ENCODE measurements around the gene SLC2A6. TPM values are rescaled to one million over a fixed set of nuclear protein-coding genes. Genes with fewer than 3 reads are reported as not detected.

Gene SLC2A6
- total RNA-seq, 1 donor from 2014 or later = 24.3 TPM

DNA sequence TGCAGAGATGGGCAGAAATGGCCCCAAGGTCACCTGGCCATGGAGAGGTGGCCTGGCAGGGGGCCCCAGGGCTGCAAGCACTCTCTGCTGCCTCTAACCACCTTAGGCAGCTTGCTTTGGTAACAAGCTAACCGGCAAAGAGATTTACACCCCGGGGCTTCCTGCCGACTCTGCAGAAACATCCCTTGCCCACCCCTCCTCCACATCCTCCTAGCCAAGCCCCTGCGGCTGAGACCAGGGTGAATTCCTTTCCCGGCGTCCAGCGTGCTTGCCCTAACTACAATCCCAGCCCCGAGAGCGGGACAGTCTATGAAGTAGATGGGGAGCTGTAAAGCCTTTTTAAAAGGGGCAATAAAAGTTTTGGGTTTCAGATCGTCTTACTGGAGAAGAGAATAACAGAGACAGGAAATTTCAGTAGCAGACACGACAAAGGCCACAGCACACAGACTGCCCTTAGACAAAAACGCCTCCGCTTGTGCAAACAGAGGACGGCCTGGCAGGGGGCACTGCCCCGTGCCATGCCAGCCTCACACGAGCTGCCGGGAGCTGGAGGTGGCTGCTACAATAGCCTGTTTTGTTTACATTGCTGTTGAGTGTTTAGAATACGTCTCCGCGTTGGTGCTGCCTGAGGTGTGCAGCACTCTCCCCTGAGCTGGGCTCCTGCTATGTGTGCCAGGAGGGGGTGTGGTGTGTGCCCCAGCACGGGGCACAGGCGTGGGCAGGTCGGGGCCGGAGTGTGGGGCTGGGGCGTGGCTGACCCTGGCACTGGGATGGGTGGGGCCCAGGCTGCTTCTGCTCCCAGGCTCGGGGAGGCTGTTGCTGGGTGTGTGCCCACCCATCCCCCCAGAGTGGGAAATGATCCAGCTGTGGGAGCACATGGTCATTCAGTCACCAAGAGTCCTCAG lies 30.5 kb upstream of the SLC2A6 start:
- Mint-ChIP-seq H3K27ac (ENCODE audit: unreplicated experiment) (no peak overlapping the region), H3K27me3 (ENCODE audit: low read depth, unreplicated experiment) (peaks cover 6% of the 10 kb centered on the region), H3K36me3 (ENCODE audit: low read depth, unreplicated experiment) (no peaks in the 10 kb centered on the region), H3K4me3 (ENCODE audit: unreplicated experiment) (no peak overlapping the region), H3K4me1 (ENCODE audit: low read depth, unreplicated experiment) (peaks cover 14% of the 10 kb centered on the region), H3K9me3 (ENCODE audit: unreplicated experiment) (no peaks in the 10 kb centered on the region)
- Histone ChIP-seq H3K27me3 (ENCODE audit: insufficient read depth, low read length) (peaks cover 4% of the 10 kb centered on the region), H3K36me3 (ENCODE audit: insufficient read depth, low read length) (no peaks in the 10 kb centered on the region), H4K20me1 (ENCODE audit: insufficient read depth, low read length) (no peaks in the 10 kb centered on the region), H3K4me1 (ENCODE audit: insufficient read depth, low read length) (peaks cover 25% of the 10 kb centered on the region), H2AFZ (ENCODE audit: low read depth, low read length) (peak overlapping the region; percentile 35), H3K79me2 (ENCODE audit: insufficient read depth, low read length) (no peaks in the 10 kb centered on the region), H3K4me3 (ENCODE audit: insufficient read depth, low read depth, low read length) (no peak overlapping the region), H3K4me2 (ENCODE audit: low read length) (peak overlapping the region; percentile 76), H3K27ac (ENCODE audit: low read depth, low read length) (no peak overlapping the region), H3K9me3 (ENCODE audit: insufficient read depth, low read depth, low read length) (no peaks in the 10 kb centered on the region), H3K9ac (ENCODE audit: low read length) (no peak overlapping the region)
- FAIRE-seq (no peak), DNase-seq (ENCODE audit: low read depth) (no peak)
- TF ChIP-seq EZH2 (IDR thresholded peaks at IDR 0.05; ENCODE audit: insufficient read depth, low read length) = no peak
- TF ChIP-seq, protein P1, sequence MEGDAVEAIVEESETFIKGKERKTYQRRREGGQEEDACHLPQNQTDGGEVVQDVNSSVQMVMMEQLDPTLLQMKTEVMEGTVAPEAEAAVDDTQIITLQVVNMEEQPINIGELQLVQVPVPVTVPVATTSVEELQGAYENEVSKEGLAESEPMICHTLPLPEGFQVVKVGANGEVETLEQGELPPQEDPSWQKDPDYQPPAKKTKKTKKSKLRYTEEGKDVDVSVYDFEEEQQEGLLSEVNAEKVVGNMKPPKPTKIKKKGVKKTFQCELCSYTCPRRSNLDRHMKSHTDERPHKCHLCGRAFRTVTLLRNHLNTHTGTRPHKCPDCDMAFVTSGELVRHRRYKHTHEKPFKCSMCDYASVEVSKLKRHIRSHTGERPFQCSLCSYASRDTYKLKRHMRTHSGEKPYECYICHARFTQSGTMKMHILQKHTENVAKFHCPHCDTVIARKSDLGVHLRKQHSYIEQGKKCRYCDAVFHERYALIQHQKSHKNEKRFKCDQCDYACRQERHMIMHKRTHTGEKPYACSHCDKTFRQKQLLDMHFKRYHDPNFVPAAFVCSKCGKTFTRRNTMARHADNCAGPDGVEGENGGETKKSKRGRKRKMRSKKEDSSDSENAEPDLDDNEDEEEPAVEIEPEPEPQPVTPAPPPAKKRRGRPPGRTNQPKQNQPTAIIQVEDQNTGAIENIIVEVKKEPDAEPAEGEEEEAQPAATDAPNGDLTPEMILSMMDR (IDR thresholded peaks at IDR 0.05; ENCODE audit: insufficient read depth, low read depth, low read length) = no peak

DNA sequence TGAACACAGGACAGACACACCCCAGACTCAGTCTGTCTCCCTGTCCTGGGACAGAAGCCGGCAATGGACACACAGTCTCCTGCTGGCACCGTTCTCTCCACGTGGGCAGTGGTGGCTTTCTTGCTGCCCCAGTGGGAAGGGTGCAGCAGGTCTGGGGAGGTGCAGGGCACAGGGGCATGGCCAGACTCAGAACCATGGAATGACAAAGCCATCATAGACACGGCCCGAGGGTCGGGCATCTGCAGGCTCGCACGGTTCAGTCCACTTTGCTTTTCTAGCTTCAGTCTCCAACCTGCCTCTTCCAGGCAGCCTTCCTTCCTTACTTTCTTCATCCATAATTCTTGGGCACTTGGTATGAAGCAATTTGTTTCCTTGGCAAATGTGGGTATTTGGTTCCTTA lies 29.1 kb upstream of the SLC2A6 start:
- Histone ChIP-seq H2AFZ (ENCODE audit: low read depth, low read length) (no peak overlapping the region), H3K4me1 (ENCODE audit: insufficient read depth, low read length) (peaks cover 25% of the 10 kb centered on the region), H3K27ac (ENCODE audit: low read depth, low read length) (no peak overlapping the region), H3K79me2 (ENCODE audit: insufficient read depth, low read length) (no peaks in the 10 kb centered on the region), H3K9ac (ENCODE audit: low read length) (no peak overlapping the region), H3K4me2 (ENCODE audit: low read length) (no peak overlapping the region), H4K20me1 (ENCODE audit: insufficient read depth, low read length) (no peaks in the 10 kb centered on the region), H3K9me3 (ENCODE audit: insufficient read depth, low read depth, low read length) (no peaks in the 10 kb centered on the region), H3K27me3 (ENCODE audit: insufficient read depth, low read length) (peaks cover 4% of the 10 kb centered on the region), H3K4me3 (ENCODE audit: insufficient read depth, low read depth, low read length) (no peak overlapping the region), H3K36me3 (ENCODE audit: insufficient read depth, low read length) (no peaks in the 10 kb centered on the region)
- Mint-ChIP-seq H3K27ac (ENCODE audit: unreplicated experiment) (no peak overlapping the region), H3K27me3 (ENCODE audit: low read depth, unreplicated experiment) (peaks cover 12% of the 10 kb centered on the region), H3K36me3 (ENCODE audit: low read depth, unreplicated experiment) (no peaks in the 10 kb centered on the region), H3K4me3 (ENCODE audit: unreplicated experiment) (no peak overlapping the region), H3K9me3 (ENCODE audit: unreplicated experiment) (peaks cover 3% of the 10 kb centered on the region), H3K4me1 (ENCODE audit: low read depth, unreplicated experiment) (peaks cover 14% of the 10 kb centered on the region)
- TF ChIP-seq EZH2 (IDR thresholded peaks at IDR 0.05; ENCODE audit: insufficient read depth, low read length) = no peak
- TF ChIP-seq, protein P1 (IDR thresholded peaks at IDR 0.05; ENCODE audit: insufficient read depth, low read depth, low read length) = no peak
- FAIRE-seq (no peak), DNase-seq (ENCODE audit: low read depth) (no peak)

Data from astrocyte (in vitro differentiated cells and primary cell).